Activated T-cell treated with anti-CD3 and anti-CD28 coated beads for 24 hours (primary cell): Measurements from ENCODE around the gene ETFRF1.
A peak's percentile ranks its signal among the peaks of the same experiment; 100 is the strongest.

Experiments
- DNase-seq: peaks from one replicate; pipeline ENCODE4 v3.0.0-alpha.2; 2020; ENCODE audit warnings: low read depth

Gene ETFRF1

DNA sequence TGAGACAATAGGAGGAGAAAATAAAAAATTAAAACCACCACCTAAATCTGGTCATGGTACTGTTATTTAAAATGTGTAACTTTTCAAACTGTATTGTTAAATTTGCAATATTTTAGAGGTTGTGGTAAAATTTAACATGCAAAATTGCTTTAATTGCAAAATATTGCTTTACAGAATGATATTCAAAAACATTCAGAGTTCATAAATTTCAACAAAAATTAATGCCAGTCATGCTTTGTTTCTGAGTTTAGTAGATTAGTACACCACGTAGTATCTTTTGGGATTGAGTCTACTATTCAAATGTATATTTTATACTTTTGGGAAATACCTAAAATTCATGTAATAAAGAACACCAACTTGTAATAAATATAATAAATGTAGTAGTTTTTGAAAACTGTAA is 18.3 kb downstream of the ETFRF1 start:
- DNase-seq = no peak

DNA sequence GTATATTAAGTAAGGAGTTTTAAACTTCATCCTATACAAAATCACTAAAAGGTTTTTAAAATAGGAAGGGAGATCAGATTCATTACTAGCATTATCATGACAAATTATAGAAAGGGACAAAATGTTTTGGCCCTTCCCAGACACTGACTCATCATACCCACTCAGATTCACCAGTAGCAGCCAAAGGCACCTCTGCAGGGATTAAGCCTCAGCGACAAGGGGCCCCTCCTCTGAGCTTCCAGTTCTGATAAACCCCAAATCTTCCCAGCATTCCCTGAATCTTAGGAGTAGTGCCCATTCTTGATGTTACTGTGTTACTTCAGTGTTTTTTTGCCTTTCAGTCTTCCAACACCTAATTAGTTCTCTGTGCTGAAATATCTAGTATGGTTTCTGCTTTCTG is 41.2 kb downstream of the ETFRF1 start:
- DNase-seq = no peak

DNA sequence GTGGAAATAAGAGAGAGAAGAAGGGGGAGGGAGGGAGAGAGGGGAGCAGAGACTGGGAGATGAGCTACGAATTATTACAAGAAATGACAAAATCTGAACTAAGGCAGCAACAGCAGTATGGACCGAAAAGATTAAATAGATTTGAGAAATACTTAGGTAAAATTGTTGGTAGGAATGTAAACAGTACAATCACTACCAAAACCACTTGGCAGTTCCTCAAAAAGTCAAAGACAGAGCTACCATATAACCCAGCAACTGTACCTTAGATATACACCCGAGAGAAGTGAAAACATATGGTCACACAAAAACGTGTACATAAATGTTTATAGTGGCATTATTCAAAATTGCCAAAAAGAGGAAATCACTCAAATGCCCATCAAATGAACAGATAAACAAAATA is 41.6 kb downstream of the ETFRF1 start:
- no peak for DNase-seq

DNA sequence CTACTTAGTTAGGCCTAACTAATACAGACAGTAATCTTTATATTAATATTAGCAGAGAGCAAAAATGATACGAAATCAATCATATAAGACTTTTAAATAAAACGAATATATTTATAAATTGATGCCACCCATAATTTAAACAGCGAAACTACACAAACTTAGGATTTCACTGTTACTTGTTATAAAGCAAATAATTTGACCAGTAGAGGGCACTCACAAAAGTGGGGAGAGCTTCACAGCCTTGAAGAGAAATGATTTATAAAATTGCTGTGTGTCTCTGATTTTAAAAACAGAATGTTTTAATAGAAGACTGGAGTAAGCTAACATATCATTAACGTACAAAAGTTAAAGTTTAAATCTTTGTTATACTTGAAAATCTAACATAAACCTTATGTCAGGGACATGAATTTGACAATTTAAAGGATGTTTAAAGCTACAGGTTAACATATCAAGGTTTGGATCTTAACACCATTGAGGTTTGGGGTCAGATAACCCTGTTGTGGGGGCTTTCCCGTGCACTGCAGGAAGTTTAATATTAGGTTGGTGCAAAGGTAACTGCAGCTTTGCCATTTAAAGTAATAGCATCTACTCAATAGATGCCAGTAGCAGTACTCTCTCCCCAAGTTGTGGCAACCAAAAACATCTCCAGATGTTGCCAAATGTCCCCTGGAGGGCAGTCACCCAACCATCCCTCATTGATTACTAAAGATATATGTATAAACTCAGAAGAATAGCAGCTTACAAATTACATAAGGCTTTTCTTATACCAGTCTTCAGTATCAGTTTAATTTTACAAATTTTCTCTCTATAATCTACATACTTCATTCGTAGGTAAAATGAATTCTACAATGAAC is 46.4 kb downstream of the ETFRF1 start:
- no peak for DNase-seq

DNA sequence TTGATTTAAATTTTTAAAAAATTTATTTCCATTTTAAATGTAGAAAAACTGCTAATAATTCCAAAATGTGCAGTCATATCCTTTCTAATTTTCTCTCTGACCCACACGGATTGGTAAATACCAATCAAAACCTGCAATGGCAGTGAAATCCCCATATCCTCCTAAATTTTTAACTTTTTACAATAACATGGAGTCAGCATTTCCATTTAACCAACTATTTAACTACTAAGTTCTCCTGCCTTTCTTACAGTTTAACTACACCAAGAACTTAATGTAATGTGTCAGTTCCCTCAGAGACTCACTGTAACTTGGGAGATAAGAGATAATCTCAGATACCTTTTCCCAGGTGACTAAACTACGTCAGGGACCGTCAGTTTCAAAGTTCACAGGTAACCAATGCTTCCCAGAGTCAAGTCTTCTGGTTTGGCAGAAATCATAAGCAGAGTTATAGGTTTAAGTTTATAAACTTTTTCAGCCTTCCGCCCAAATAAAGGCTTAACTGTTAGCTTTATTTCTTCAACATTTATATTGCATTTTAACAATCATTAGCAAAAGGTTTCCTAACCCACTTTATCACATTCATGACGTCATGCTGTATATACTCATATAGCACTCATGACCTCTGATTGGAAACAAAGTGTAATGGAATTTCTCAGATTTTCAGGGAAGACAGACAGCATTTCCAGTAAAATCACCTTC is 48.1 kb downstream of the ETFRF1 start:
- no peak for DNase-seq

DNA sequence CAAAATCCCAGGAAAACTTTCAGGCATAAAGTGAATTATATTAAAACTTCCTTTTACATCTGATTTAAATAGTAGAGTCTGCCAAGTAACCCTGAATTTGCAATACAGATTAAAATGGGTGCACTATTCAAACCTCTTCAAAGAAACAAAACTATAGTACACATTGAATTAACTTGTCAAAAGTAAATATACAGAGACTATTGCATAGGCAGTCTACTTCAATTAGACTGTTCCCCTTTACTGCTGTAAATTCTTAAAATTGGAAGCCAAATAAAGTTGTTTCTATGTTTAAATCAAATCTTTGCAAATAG is 48.6 kb downstream of the ETFRF1 start:
- DNase-seq = no peak

DNA sequence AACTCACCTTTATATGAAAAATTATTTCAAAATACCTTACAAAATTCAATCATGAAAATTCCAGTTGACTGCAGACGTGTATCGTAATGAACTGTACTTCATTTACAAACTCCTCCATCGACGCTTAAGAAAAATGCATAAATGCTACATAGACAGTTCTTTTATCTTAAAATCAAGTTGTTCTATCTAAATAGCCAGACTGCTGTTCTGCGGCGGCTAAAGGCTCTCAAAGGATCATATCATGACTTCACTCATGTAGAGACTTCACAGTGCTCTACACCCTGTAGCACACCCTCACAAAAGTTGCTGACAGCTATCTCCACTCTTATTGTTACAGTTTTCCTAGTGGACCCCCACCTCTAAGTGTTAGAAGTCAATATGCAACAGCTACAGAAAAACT is 50.5 kb downstream of the ETFRF1 start:
- no peak for DNase-seq

DNA sequence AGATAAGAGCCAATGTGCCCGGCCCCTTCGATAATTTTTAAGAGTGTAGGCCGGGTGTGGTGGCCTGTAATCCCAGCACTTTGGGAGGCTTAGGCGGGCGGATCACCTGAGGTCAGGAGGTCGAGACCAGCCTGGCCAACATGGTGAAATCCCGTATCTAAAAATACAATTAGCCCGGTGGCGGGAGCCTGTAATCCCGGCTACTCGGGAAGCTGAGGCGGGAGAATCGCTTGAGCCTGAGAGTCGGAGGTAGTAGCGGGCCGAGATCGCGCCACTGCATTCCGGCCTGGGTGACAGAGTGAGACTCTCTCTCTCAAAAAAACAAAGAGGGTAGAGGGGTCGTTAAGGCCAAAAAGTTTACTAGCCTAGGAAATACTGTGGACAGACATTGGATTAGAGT is 53.1 kb downstream of the ETFRF1 start:
- DNase-seq = no peak

DNA sequence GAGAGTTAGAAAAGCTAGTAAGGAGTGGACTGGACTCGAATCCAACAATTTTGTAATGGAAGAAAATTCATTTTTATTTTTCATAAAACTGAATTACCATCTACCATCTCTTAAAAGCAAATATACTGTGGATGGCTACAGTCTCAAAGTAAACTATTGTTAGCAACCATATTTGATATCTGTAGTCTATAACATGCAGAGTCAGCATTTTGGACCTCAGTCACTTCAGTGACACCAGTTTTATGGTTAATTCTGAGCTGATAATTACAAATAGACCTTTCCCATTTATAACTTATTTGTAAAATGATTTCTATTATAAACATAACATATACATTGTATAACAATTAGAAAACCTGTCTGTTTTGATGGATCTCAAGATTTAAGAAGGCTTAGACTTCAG is 53.7 kb downstream of the ETFRF1 start:
- DNase-seq = no peak

DNA sequence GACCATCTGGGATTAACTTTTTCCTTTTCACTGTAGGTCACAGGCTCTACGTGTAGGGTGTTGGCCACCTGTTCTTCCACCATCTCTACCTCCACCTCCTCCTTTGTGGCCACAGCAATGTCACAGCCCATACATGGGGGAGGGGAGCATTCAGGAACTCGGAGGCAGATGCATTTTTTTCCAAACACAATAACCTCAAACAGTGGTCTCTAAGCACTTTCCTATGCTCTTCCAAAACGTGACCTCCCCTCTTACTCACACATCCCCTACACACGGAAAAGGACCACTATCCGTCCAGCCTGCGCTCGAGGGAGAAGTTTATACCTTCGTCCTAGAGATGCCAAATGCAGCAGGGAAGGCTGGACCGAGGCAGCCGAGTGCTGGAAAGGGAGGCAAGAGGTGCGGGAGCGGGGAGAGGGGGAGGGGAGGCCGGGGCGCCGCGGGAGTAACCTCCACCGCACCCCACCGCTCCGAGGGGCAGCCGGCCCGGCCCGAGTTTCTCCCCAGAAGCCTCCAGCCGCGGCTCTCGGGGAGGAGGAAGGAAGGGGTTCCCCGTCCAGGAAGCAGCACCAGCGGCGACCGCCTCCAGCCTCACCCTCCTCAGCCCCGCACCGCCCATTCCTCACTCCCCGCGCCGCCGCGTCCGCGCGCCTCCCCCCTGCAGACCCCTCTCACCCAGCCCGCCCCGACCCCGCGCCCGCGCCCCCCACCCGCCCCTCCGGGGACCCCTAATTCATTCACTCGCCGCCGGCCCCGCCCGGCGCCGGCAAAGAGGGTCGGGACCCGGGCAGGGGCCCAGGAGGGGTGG is 55.1 kb downstream of the ETFRF1 start:
- peak; percentile 13 for DNase-seq

DNA sequence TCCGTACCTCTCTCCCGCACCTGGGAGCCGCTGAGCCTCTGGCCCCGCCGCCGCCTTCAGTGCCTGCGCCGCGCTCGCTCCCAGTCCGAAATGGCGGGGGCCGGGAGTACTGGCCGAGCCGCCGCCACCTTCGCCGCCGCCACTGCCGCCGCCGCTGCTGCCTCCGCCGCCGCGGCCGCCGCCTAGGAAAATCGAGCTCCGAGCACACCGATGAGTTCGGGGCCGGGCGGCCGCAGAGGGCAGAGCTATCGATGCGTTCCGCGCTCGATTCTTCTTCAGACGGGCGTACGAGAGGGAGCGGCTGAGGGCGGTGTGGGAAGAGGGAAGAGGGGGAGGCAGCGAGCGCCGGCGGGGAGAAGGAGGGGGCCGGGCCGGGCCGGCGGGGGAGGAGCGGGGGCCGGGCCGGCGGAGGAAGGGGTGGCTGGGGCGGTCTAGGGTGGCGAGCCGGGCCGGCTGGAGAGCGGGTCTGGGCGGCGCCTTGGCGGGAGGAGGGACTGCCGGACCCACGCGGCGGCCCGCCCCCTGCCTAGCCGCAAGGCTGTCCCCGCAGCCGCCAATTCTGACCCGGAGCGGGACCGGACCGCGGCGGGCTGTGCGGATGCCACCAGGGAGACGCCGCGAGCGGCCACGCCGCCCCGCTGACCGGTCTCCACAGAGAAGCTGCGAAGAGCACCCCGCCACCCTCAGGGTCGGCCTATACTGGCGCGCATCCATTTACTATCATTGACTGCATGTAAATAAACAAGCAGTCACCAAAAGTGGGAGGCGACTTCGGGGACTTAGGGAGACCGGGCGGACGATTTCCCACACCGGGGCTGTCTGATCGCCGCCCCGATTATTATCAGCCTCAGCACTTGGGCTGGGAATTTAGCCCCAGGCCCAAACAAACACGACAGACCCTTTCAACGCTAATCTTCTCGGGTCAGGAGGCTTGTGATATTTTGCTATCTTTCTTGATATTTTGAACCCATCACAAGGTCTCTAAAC is 56.0 kb downstream of the ETFRF1 start, which contains the start of gene KRAS:
Gene KRAS, minus strand, starts transcription at position 186 of the 987 bp plus-strand sequence.
- peak; percentile 80 for DNase-seq

DNA sequence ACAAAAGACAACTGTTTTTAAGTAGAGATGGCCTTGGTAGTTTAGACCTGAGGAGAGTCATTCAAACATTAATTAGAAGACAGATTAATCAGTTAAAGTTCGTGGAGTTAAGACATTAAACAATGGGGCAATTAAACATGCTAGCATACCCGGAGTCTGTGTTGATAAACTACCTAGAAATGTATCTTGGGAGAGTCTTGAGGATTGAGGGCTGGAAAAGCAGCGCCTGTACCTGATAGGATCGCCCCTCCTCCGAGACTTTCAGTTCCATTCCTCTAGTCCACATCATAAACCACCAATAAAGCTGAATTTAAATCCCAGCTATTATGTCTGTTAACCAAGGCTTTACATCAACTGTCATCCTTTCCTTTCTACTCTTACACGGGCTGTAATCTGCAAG is 56.7 kb downstream of the ETFRF1 start:
- DNase-seq = no peak

DNA sequence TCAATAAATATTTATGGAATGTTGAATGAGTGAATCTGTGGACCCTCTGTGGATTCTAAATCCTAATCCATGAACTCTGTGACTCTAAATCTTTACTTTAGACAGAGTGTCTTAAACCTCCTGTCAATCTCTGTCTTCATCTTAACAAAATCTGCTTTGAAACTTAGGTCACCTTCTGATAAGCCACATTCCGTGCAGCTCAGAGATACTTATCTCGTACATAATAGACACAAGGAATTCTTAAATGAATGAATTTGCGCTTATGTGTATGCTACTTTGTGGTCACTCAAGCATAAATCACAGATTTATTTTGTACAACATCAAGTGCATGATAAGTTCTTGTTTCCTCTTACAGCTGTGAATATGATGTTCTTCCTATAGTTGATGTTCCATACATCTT is 57.9 kb downstream of the ETFRF1 start:
- no peak for DNase-seq

DNA sequence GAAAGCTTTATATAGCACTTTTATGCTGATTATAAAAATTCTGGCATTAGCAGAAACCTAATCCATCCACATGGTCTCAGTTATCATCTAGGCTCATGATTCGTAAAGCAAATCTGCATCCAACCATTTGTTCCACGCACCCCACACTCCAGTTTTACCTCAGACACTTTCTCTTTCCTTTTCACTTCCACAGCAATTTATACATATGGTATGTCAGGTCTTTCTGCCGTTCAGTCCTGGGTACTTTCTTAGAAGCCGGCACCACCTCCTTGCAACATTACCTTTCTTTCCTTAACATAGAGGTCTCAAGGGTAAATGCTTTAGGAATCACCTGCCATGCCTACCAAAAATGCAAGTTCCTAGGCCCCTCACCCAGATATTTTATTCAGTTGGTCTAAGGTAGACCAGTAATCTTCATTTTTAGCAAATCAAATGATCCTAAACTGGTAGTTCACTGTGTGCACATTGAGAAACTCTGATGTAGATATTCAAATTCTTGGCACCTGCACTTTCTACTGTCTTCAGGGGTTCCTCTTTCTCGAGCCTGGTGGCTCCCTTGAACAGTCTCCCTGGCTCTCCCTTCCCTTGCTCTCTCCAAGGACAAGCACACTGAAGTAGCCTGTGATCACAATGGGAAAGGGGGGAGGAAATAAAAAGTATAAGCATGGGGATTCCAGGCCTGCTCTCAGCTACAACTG is 58.5 kb downstream of the ETFRF1 start:
- DNase-seq = no peak

DNA sequence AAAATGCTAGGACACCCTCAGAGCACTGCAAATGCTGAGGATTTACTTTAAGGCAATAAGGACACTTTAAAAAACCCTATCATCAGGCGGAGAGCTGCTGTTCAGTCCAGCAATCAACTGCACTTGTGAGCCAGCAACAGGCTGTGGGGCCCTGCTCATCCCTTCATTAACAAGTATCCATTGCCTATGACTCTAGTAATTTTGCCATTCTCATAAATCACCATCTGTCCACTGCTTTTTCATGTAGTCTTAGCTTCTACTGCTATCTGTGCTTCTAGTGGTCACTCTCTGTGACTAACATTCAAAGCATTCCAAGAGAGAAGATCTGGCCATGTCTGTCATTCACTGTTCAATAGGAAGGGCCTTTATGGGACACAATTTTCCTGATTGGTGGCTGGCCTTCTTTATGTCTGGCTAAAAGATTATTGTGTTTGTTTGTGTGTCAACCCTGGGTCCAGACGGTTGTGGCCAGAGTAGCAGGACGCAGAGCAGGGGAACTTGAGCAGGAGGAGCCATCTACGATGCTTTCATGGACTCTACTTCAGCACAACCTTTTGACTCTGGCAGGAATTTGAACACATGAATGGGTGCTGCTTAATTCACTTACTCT is 59.3 kb downstream of the ETFRF1 start:
- DNase-seq = no peak
